HG03039 (cell line): ENCODE data around the gene SLC51B.
"Not testable (repeated sequence)": the region's sequence is repeated elsewhere in the genome, so short reads cannot be mapped to it uniquely, and the experiment has no call there.

Source experiments
- ATAC-seq: cut with Tn5 transposase; IDR thresholded peaks from one replicate; pipeline ENCODE4 v1.9.1; 2021; ENCODE audit warnings: mild to moderate bottlenecking, moderate library complexity; ENCODE audit not compliant: unreplicated experiment

The SLC51B gene

GRCh38 chr15:65096481-65097385 is 51.5 kb downstream of the SLC51B start:
- no peak for ATAC-seq

- no peak for ATAC-seq
Observed at GRCh38 chr15:65097651-65098263, 52.6 kb downstream of the SLC51B start.

GRCh38 chr15:65099336-65099735 is 54.1 kb downstream of the SLC51B start:
- no peak for ATAC-seq

GRCh38 chr15:65099801-65100200 is 54.6 kb downstream of the SLC51B start:
- not testable (repeated sequence) for ATAC-seq

- no peak for ATAC-seq
Observed at GRCh38 chr15:65100442-65100841, 55.3 kb downstream of the SLC51B start.

- no peak for ATAC-seq
Observed at GRCh38 chr15:65101411-65101890, 56.3 kb downstream of the SLC51B start.

- ATAC-seq, result no peak
Observed at GRCh38 chr15:65101891-65102708, 56.9 kb downstream of the SLC51B start.

GRCh38 chr15:65102912-65103311 is 57.7 kb downstream of the SLC51B start:
- ATAC-seq, result no peak
